ENCODE measurements around the gene DHX15.

Gene DHX15

DNA sequence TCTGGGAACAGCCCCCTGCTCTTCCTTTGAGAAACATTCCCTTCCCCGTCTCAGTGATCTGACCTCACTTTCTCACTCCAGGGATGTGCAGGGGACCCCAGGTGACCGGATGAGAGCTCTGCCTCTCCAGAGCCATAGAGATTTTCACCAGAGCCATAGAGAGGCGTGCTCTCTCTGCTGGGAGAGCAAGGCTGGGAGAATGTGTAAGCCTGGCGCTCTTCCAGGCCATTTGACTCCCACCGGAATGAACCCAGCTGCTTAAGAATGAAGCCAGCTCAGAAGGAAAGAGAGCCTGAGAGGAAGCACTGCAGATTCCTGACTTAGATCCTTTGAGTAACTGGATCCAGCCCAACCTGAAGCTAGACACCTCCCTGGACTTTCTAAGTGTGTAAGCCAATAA is 106.4 kb downstream of the DHX15 start:
- DNase-seq: no peak
